GM20000 (cell line): ENCODE measurements around the gene NRG3.

Experiments used
- DNase-seq: peaks from one replicate; pipeline ENCODE4 v3.0.0; 2012; ENCODE audit warnings: low spot score
- CTCF ChIP-seq: IDR thresholded peaks from 2 replicates; pipeline ENCODE4 v1.5.1; 2012; ENCODE audit warnings: mild to moderate bottlenecking, control low read depth; ENCODE audit errors: extremely low read depth, missing control alignments

Gene NRG3

GRCh38 chr10:82575318-82575717, 700.3 kb downstream of the NRG3 start:
- no peak for TF ChIP-seq CTCF
- no peak for DNase-seq

GRCh38 chr10:82576093-82576492, 701.1 kb downstream of the NRG3 start:
- DNase-seq: no peak
- TF ChIP-seq CTCF: no peak

- TF ChIP-seq CTCF: no peak
- DNase-seq: no peak
Observed at GRCh38 chr10:82581940-82582339, 706.9 kb downstream of the NRG3 start.

GRCh38 chr10:82591421-82591820, 716.4 kb downstream of the NRG3 start:
- DNase-seq: no peak
- no peak for TF ChIP-seq CTCF

GRCh38 chr10:82597840-82598239, 722.8 kb downstream of the NRG3 start:
- no peak for TF ChIP-seq CTCF
- no peak for DNase-seq

- no peak for DNase-seq
Observed at GRCh38 chr10:82609845-82610244, 734.9 kb downstream of the NRG3 start.

GRCh38 chr10:82618007-82618406, 743.0 kb downstream of the NRG3 start:
- TF ChIP-seq CTCF: no peak
- DNase-seq: no peak

More at GRCh38 chr10:82609845-82610244, 734.9 kb downstream of the NRG3 start:
- TF ChIP-seq CTCF: no peak

- no peak for TF ChIP-seq CTCF
Observed at GRCh38 chr10:82621680-82622079, 746.7 kb downstream of the NRG3 start.

More at GRCh38 chr10:82621680-82622079, 746.7 kb downstream of the NRG3 start:
- no peak for DNase-seq
